HG03558 (cell line): ENCODE data around the gene HPSE2.

Experiments used
- ATAC-seq: cut with Tn5 transposase; IDR thresholded peaks from one replicate; pipeline ENCODE4 v1.9.1; 2021; ENCODE audit warnings: moderate number of reproducible peaks; ENCODE audit not compliant: unreplicated experiment; ENCODE audit errors: extremely low read depth

Gene HPSE2

DNA sequence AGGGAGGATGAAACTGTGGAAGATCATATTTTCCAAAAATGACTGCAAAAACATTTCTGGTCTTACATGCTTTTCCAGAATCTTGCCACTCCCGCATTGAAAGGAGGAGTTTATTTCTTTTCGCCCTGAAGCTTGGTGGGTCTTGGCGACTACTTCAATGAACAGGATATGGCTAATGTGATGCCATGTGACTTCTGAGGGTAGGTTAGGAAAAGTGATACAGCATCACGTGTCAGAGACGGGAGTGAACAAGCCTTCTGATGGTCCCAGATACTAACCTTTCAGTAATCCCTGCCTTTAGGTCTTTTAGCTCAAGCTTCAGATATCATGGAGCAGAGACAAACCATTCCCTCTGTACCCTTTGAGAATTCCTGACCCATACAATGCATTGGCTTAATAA, 596.7 kb downstream of the HPSE2 start:
- ATAC-seq = no peak

DNA sequence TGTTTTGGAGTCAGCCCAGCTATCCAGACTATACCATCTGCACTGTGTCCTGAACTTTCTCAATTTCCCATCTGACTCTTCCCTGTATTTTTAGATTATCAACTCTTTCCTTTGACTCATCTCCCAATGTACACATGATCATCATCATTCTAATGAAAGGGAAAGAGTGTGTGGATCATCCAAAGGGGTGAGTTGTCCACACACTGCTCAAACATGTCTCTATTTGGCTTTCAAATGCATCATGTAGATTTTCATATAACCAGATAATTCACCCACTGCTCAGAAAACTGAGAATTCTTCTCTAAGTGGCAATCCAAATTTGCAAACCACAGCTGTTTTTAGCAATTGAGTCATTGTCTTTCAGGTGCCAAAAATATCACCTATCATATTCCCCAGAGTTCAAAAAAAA, 598.7 kb downstream of the HPSE2 start:
- no peak for ATAC-seq

DNA sequence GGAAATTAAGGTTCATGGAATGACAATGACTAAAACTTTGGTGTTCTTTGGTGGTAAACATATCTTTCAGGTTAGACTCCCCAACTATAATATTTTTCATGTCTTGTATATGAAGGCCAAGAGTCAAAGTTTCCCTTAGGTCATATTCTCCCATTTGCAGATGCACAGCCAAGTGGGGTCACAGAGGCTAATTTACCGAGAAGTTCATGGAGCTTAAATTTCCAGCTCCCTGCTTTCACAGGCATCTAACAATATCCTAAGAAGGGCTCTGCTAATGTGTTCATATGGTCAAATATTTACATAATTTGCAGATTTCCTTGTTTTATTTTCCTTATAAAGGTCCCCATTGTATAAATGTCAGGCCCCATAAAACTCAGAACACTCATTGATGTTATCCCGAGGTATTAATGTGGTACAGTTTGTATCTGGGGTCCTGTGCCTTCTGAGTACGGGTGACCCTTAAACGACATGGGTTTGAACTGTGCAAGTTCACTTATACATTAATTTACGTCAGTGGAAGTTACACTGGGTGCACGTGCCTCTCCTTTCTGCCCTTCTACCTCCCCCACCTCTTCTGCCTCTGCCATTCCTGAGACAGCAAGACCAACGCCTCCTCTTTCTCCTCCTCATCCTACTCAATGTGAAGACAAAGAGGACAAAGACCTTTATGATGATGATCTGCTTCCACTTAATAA, 603.0 kb downstream of the HPSE2 start:
- ATAC-seq = no peak

DNA sequence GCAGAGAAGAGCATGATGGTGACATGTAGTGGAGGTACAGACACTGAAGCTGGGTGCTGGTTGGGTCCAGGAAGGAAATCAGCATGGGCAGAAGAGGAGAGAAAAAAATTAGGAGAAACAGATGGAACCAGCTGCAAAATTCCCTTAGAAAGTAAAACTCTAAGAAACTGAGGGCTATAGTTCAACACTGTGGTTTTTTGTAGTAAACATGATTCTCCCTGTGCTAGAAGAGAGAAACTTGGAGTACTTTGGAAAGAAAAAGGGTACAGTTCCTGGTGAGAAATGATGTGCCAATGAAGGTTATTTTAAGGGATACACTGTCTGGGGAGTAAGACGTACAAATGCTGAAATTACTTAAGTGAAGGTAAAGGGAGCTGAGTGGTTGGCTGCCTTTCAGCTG, 607.4 kb downstream of the HPSE2 start:
- no peak for ATAC-seq

DNA sequence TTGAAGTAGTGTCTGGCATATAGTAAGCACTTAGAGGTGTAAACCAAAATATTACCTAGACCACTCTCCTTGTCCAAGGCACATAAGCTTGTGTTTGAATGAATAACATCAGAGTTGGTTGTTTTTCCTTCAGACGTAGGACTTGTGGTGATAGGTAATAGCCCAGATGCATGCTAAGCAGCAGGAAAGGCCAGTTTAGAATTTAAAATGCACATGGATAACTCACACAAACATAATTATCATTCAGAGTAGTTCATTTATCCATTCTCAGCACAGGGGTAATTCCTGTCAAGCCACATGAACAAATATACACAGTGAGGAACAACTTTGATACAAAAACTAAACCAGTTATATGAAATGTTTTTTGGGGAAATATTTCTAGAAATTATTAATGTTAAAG, 607.9 kb downstream of the HPSE2 start:
- ATAC-seq = no peak

DNA sequence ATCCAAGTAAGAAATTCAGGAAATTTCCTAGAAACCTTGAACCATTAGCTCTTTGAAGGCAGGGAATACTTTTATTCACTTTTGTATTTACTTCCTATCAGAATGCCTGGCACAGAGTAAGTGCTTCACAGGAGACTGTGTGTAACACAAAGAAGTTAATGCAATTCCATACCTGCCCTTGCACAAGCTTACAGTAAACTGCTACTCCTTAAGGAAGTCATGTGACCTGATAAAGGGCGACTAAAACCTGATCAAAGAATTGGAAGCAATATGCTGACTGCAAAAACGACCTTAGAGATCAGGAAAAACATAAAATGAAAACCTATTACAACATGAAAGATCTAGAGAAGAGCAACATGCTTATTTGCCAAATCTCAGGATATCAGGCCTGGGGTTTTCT, 610.7 kb downstream of the HPSE2 start:
- ATAC-seq = no peak

DNA sequence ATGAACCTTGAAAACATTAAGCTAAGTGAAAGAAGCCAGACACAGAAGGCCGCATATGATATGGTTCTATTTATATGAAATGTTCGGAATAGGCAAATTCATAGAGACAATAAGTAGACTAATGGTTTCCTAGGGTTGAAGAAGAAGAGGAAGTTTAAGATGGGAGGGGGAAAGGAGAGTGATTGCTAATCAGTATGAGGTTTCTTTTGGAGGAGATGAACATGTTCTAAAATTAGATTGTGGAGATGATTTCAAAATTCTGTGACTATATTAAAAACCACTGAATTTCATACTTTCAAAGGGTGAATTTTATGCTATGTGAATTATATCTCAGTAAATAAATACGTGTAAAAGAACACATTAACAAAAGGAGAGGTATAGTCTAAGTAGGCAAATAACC, 612.5 kb downstream of the HPSE2 start:
- no peak for ATAC-seq

DNA sequence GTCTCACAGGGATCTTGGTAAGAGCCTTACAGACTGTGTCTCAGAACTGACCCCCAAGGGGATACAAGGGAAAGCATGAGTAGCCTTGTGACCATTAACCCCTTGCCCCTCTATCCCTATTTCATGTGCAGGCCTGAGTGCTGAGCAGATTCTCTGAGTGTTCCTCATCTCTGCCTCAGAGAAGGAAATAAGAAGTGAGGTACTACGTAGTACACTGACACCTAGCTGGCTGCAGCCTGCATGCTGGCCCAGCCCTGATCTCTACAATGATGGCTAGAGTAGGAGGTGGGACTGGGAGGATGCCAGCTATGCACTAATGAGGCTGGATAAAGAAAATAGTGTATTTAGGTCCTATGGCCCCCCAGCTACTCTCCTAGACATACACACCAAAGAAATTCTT, 614.0 kb downstream of the HPSE2 start:
- ATAC-seq = no peak

DNA sequence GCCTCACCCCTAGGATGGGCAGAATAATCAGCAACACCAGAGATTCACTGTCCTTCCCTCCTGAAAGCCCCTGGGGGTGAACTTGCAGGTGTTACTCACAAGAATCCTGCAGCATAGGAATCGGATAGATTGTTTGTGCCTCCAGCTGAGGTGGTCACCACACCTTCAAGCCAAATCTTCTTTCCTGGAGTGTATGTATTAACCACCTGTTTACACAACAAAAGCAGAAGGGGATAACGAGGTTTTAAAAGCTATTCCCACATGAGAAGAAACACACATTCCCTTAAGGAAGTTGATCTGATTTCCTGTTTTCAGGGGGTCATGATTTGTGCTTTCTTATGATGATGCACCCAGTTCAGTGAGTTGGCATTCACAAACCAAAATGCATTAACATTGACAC, 615.1 kb downstream of the HPSE2 start:
- no peak for ATAC-seq

DNA sequence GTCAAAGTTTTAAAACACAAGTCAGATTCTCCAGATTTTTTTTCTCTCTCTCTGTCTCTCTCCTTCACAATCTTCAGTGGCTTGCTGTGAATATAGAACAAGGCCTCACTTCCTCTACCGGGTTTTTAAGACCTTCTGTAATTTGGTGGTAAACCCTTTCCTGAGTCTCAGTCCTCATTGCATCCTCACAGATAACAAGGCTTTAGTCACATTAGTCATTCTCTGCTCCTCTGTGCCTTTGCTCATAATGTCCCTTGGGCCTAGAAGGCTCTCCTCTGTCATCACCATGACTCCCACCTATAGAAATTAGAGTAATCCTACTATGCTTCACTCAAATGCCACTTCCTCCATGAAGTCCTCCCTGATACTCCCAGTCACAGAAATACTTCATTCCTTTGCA, 616.2 kb downstream of the HPSE2 start:
- ATAC-seq = no peak

DNA sequence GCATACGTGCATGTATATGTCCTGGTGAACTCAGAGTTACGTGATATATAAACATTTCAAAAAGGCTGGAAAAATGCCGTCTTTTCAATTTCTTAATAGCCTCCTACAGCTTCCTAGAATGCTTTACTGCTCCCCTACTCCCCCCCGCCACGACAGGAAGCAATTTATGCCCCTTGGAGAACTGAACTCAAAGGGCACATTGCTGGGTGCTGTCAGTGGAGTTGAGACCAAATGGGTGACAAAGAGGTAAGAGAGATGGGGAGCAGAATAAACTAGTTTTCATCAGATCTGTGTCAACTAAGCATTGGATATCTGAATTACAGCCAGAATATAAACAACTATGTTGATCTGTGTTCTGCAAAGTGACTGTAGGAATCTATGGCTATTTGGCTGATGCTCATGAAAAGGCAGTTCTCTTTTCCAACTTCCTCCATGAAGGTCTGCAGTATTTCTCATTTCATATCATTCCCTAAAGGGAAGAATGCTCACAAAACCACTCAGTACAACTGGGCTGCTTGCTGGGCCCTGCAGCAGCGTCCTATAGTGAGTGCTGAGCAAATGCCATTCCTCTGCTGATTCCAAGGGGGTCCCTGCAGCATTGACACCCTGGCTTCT, 617.6 kb downstream of the HPSE2 start:
- no peak for ATAC-seq

DNA sequence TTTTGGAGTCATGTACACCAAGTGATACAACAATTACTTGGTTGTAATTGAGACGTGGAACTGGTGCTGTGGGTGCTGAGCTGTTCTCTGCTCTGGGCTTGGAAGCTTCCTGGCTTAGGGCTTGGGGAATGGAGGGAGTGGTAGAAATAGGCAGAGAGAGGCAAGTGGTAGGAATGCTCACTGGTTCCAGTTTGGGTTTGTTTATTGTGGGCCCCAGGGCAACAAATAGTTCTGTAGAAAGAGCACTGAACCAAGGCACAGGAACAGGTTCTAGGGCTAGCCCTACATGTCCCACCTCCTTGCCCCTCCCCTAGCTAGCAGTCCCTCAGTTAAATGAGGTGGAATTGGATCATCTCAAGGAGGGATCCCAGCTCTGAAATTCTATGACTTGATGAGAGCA, 622.2 kb downstream of the HPSE2 start:
- no peak for ATAC-seq

DNA sequence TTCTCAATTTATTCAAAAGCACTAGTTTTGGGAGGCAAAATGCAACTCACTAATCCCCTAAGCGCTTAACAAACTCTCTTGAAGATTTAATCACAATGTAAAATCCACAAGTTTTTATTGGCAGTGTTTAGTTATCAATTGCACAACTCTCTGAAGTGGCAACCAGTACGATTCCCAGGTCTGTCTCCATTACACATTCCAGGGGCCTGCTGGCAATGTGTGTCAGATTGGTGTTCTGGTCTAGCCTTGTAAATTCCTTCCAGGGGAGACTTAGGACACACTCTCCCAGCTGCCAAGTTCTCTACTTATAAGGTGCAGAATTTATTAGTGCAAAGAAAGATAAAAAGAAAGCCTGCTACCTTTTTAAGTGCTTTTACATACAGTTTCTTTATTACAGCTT, 624.2 kb downstream of the HPSE2 start:
- no peak for ATAC-seq

DNA sequence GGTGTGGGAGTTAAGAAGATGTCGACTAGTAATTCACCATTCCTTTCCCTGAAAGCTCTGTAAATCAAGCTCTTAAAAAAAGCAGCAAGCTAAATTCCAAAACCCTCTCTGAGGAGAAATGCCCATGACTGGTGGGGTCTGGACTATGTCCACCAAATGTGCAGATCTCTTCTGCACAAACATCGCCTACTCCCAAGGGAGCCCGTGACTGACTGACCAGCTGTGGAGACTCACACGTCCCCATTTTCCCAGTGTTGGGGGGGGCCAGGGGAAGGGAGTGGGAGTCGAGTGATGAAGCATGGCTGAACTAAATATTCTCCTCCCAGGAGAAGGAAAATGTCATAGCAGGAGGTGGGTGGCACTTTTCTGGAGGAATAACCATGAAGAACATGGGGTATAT, 624.8 kb downstream of the HPSE2 start:
- ATAC-seq = no peak

DNA sequence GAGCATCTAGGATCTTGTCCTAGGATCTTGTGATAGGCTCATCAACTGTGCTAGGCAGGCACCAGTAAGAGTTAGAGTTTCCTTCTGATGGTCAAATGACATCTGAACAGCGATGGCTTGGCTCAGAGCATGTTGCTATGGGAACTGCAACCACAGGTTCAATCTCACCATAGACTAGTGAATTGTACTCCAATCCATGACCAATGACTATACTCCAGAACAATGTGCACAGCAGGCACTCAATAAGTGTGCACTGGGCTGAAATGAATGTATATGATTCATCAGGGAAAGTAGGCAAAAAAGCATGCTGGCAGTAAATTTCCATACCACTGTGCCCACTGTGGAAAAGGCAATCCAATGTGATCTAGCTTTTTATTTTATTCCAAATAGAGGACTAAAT, 625.4 kb downstream of the HPSE2 start:
- ATAC-seq = no peak

DNA sequence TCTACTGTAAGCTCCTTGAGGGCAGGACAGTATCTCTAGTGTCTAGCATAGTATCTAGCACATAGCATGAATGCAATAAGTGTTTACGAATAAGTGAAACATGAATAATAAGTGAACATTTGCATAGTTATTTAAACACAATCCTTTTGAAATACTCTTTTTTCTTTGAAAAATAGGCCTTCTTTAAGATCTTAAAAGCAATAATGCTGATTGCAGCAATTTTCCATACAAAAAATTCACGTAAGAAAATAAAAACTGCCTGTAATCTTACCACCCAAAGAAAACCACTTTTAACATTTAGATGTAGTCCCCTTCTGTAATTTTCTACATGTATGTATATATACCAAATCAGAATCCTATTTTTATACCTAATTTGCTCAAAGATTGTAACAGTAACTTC, 626.4 kb downstream of the HPSE2 start:
- no peak for ATAC-seq

DNA sequence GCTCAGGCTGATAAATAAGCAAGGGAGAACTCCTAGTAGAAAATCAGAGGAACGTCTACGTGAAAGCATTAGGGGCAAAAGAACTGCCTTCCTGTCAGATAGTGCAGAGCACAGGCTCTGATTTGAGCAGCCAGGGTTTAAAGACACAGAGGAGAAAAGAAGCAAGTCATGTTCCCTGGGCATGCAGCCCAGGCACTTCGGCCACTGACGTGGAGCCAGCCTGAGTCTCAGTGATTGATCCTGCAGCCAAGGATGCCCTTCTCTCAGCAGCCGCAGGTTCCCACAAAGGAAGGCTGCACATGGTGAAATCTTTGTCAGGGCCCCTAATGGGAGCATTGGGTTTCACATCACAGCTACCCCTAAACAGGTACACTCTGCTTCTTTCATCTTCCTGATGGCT, 627.2 kb downstream of the HPSE2 start:
- no peak for ATAC-seq

DNA sequence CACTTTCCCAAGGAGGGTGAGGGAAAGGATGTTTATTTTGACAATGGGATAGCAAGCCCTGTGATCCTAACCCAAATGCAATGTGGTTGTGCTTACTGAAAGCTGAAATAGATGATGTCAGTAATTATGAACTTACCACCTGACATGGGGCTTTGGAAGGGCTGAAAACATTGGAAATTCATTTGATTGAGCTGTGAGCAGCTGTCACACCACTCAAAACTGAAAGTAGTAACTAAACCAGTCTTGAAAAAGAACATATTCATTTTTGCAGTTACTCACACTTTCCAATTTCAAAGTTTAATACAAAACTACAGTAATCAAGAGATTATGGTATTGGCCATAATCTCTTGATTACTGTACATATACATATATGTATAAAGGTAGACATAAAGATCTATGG, 633.4 kb downstream of the HPSE2 start:
- ATAC-seq = no peak

DNA sequence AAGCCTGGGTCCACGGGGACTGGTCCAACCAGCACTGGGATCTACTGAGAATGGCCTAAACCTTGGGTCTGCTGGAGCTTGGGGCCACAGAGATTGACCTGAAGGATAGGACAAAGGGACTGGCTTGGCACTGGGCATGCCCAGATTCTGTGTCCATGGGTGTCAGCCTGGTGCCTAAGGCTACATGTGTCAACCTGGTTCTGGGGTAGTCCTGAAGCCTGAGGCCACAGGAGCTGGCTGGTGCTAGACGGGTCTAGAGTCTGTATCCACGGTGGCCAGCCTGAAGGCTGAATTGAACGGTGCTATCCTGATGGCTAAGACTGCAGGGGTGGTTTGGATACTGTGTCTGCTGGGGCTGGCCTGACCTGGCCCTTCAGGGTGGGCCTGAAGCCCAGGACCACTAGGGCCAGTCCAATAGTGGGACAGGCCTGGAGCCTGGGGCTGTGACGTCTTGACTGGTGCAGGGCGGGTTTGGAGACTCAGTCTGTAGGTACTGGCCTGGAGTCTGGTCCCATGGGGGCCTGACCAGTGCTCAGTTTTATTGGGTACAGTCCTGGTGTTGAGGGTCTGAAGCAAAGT, 636.5 kb downstream of the HPSE2 start:
- ATAC-seq = no peak

DNA sequence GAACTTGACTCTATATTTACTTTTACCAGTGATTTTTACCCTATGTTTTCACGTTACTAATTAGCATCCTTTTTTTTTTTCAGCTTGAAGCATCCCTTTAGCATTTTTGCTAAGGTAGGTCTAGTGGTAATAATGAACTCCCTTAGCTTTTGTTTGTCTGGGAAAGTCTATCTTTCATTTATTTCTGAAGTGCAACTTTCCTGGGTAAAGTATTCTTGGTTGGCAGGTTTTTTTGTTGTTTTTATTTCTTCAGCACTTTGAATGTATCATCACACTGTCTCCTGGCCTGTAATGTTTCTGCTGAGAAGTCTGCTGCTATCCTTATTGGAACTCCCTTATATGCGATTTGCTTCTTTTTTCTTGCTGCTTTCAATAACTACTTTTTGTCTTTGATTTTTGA, 639.2 kb downstream of the HPSE2 start:
- no peak for ATAC-seq

DNA sequence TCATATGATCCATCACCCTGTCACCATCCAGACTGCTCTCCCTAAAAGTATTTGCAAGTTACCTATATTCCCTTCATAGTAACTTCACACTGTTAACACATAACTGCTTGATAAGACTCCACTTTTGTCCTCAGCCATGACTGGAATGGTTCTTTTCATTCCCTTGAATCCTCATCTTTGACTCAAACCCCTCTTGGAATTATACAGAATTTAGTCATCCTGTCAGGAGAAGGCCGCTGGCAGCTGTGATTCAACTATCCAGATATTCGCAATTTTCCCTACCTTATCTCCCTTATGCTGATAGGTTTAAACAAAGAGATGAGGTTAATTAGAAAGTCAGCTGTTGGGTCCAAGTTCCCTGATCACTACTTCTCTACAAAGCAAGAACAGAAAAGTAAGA, 646.0 kb downstream of the HPSE2 start:
- no peak for ATAC-seq

DNA sequence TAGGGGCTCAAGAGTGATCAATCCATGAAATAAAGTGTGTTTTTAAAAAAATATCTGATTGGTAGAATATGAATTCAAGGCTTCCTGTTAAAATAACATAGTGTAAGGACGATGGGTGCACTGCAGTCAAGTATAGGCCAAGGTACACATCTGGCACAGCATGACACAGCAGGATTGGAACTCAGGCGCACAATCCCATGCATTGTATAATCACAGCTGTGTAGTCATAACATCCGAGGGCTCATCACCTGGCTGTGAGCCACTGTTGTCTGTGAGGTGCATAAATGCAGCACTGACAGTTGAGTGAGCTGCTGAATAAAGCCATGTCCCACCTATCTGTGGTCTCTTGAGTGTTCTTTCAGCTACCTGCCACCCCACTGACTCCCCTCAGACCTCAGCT, 646.6 kb downstream of the HPSE2 start:
- no peak for ATAC-seq
